ENCODE measurements around the gene ITPR2.

- TF ChIP-seq CTCF (IDR thresholded peaks at IDR 0.05) (no peak), POLR2A (IDR thresholded peaks at IDR 0.05) (no peak)
Observed at GRCh38 chr12:26359576-26359975, 473.4 kb downstream of the ITPR2 start.

Data from lower leg skin (tissue), 3 donors.